ENCODE results near the gene CCDC188.
A peak's percentile ranks its signal among the peaks of the same experiment; 100 is the strongest.
"Not testable (repeated sequence)": the region's sequence is repeated elsewhere in the genome, so short reads cannot be mapped to it uniquely, and the experiment has no call there.

The CCDC188 gene

DNA sequence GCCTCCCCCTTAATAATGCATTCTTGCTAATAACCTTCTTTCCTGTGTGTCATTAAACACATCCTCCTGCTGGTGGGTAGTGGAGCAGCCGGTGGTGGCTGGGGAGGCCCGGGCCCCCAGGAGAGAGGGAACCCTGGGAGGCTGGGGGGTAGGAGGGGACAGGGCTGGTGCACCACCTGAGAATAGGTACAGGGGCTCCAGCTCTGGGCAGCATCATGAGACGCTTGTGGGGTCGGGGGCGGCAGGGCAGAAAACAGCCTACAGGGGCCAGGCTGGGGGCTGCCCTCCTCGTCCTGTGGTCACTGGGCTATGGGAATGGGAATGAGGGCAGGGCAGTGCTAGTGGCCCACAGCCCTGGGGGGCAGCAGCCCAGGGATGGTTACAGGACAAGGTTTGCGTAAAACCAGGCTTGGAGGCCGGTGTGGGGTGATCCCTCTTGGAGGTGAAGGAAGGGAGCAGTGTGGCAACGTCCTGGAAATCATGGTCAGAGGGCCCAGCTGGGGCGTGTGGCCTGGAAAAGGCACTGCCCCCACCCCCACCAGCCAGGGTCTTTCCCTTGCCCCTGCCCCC, 18.5 kb upstream of the CCDC188 start:
- DNase-seq, result no peak

DNA sequence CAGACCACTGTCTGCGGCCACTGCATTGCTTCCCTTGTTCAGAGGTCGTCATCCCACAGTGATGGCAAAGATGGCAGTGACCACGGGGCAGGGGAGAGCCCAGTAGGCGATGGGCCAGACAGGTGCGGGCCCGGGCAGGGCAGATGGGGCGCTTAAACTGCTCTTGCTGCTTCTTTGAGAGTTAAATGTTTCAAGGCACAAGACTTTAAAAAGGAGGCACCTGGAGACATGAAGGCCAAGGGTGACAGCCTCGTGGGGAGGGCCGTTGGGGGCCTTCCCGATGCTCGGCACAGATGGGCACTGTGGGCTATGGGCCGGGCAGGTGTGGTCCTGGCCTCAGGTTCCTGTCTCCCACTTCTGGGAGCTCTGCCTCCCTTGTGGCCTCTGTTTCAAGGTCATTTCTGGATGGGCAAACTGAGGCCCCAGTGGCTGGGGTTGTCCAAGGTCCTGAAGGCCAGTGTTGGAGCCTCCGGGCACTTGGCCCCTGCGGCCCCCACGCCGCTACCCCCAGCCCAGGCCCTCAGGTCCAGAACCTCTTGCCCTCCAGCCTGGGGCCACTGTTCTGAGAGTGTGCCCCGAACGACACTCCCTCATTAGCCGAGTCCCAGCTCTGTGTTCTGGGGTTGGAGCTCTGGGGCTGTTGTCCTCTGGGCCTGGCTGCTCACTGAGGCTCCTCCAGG, 16.9 kb upstream of the CCDC188 start:
- no peak for DNase-seq

DNA sequence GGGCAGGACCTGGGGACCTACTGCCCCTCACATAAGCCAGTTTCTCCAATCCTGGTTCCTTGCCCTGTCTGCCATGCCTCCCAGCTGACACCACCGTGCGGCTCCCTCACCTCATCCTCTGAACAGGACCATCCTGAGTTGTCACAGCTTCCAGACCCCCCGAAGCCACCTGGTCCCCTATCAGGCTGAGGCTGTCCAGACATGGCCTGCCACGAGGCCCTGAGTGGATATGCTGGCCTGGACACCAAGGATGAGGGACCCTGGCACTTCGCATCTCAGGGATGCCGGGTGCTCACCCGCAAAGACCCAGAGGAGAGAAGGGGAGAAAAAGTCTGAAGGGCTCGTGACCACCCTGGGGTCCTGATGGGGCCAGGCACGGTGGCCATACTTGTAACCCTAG, 15.8 kb upstream of the CCDC188 start:
- no peak for DNase-seq

DNA sequence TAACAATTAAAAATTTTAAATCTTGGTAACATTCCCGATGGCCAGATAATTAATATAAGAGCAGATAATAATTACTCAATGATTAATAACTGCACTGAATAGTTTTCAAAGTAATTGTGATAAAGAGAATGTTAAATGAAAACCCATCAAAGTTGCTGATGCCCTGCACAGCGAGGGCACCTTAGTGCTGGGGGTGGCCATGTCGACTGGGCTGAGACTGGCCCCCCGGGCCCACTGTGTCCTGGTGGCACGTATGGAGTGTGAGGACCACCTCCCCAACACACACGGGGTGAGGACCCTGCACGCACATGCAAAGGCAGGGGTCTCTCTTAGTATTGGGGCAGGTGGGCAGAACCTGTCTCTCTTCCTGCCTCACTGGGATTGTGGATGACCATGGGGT, 15.1 kb upstream of the CCDC188 start:
- DNase-seq, result no peak

DNA sequence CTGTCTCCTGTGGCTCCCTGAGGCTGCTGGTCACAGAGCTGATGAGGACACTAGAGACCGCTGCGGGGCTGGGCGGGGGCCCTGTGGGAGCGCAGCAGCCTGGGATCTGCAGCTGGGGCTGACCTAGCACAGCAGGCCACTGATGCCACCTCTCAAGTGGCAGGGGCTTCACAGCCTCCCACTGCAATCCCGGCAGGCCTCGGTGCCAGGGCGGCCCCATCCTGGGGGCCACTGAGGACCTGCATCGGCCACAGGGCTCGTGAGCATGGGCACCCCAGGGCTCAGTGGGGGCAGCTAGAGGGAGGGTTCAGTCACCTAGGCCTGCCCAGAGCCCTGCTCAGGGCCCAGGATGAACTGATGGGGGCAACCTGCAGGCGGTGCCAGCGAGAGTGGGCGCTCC, 14.6 kb upstream of the CCDC188 start:
- no peak for DNase-seq

DNA sequence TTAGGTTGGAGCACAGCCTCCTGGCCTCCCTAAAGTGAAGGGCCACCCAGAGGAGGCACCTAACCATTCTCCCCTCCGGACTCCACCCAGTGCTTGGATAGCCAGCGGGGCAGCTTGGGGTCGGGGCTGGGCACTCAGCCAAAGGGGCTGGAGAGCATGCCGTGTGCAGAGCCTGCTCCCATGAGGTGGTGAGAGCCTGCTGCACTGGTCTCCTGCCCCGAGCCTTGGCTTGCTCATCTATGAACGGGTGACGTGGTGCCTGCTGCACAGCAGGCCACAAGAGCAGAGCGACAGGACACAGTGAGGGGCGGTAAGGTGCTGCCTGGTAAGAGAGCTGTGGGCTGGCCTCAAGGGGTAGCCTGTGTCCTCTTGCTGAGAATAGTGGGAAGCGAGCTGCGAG, 14.0 kb upstream of the CCDC188 start:
- no peak for DNase-seq

DNA sequence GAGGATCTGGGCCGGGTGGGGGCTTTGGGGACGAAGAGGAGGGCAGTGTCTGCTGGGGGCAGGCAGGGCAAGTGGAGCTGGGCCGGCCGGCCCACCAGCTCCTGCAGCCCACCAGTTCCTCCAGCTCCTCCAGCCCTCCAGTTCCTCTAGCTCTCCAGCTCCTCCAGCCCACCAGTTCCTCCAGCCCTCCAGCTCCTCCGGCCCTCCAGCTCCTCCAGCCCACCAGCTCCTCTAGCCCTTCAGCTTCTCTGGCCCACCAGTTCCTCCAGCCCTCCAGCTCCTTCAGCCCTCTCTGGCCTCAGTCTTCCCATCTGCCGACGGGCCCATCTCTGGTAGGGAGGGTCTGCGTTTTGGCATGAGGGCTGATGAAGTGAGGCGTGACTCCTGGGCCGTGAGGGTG, 9.2 kb upstream of the CCDC188 start:
- DNase-seq, result no peak

DNA sequence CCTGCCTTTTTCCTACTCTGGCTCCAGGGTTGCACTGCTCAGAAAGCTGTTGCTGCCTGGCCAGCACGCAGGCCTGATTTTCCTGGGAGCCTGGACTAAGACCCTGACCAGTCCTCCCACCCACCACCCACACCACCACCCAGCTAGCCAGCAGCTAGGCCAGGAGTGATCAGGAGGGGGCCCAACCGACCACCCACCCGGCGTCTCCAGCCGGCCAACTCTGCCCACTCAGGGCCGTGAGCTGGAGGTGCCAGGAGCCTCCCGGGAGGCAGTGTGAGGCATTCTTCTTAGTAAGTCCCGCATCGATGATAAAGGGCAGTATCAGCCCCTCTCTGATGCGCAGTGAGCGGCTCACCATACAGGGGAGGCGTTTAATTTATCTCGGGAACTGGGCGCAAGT, 8.7 kb upstream of the CCDC188 start:
- not testable (repeated sequence) for DNase-seq

DNA sequence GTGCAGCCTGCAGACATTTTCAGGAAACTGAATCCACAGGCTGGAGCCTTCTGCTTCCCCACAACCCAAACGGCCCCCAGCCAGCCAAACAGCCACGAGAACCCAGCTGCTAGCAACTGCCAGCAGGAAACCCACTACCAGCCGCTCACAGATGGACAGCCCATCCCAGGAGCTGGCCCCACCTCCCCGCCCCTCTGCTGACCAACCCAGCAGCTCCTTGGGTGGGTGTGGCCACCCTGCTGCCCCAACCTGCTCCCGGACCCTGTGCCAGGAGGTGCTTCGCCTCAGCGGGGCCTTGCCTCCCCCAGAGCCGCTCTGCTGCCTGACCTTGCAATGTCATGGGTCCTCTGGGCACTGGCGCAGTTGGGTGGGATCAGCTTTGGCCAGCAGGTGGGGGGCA, 8.2 kb upstream of the CCDC188 start:
- DNase-seq, result peak; percentile 35

DNA sequence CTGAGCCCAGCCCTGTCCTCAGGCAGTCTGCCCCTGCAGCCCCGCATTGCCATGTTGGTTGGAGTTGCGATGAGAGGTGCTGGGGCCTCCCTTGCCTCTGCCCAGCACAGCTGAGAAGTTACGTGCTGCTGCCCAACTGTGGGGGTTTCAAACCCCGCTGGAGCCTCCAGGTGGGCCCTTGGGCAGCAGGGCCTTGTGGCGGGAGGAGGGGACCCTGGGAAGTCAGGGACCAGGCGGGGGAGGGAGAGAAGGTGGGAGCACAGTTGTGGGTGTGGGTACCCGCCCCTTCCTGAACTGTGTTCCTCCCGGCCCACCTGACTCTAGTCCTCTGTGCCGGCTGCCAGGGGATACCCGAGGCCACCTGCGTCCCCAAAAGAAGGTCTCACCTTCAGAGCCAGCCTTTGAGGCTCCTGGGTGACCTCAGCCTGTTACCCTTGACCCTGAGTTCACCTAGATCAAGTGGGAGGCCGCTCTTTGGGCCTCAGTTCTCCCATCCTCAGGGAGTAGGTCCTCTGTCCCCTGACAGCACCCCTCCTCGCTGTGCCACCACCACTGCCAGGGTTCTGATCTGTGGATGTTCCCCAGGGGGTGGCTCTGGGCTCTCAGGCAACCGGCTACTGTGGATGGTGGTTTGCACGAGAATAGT, 7.7 kb upstream of the CCDC188 start:
- no peak for DNase-seq

DNA sequence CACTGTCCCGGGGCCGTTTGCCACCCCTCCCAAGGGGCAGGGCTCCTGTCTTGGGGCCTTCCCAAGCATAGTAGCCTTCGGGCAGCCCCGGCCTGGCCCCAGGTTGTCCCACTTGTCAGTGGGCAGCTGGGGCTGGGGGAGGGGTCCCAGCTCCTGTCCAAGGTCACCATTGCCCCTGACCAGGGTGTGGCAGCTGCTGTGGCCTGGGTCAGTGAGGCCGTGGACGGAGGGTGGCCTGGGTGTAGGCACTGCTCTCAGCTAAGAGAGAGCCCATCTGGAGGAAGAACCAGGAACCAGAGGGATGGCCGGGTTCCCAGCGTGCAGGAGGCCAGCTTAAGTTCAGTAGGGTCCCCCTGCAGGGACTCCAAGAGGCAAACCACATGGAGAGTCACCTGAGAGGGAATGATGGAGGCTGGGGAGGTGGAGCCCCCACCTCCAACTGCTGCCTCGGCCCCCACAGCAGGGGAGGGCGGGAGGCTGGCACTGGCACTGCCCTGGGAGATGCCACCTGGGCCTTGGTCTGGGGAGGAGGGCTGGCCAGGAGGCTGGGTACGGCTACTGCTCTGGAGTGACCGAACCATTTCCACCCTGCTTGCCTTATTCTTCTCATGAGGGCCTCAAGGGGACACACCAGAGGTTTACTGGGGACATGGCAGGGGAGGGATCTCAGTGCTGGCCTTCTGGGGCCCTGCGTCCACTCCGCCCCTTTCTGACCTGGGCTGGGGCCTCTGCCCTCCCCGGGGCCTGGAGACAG, 6.8 kb upstream of the CCDC188 start:
- no peak for DNase-seq

DNA sequence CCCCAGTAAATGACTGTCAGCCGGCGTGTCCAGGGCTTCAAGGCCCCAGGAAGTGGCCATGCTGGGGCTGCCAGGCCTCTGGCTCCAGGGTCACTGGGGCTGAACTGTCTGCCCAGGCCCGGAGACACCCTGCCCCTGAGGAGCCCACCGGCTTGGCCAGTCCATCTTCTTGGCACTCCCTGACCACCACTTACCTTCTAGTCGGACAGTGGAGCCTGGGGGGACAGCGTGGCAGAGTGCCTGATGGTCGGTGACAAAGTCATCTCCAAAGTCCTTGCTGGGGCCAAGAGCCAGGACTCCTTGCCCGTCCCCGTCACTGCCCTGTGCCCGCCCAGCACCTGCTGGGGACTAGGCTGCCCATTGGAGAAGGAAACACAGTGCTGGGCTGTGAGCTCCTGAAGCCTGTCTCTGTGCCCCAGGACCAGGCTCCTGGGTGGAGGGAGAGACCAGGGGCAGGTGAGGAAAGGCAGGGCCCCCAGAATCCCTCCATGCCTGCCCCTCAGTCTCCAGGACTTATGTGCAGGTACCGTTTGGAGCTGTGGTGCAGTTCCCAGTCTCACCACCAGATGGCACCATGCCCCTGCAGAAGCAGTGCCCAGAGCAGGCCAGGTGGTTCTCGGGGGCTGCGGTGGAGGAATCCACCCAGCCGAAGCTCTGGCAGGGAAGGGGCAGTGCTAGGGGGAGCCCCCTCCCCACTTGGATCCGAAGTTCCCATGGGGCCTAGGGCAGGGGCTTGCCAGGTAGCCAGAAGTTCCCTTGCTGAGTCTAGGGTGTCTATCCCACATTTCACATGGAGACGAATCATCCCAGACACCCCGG, 6.0 kb upstream of the CCDC188 start:
- DNase-seq, result peak; percentile 56

DNA sequence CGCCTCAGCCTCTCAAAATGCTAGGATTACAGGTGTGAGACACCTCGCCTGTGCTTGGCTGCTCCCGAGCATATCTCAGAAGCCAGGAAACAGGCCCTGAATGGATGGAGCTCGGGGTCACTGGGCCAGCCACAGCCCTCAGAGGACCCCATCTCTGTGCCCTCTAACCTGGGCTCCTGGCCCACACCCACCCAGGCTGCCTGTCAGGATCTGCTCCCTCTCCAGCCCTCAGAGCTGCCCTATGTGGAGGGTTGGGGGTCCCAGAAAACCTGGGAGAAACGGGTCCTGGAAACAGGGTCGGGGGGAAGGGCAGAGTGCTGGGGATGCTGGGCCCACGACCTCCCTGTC, 5.2 kb upstream of the CCDC188 start:
- DNase-seq, result no peak

DNA sequence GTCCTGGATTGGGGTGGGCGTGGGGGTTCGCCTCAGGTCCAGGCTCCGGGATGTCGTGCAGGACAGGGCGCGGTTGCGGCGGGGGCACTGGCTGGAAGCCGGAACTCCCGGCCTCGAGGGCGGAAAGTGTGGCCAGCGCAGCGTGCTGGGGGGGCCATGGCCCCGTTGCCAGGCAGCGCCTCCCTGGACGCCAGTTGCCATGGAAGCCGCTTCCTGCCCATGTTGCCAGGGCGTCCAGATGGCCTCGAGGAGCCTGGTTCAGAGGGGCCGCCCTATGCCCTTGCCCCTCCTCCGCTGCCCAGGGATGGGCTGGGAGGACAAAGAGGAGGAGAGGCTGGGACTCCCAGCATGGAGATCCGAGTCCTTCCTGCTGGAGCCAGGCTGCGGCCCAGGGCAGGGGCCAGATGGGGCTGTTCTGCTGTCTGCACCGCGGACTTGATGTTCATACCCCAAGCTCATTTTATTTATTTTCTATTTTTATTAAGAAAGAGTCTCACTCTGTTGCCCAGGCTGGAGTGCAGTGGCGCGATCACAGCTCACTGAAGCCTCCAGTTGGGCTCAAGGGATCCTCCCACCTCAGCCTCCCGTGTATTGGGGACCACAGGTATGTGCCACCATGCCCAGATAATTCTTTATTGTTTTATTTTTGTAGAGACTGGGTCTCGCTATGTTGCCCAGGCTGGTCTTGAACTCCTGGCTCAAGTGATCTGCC, 4.6 kb upstream of the CCDC188 start:
- peak; percentile 80 for DNase-seq

DNA sequence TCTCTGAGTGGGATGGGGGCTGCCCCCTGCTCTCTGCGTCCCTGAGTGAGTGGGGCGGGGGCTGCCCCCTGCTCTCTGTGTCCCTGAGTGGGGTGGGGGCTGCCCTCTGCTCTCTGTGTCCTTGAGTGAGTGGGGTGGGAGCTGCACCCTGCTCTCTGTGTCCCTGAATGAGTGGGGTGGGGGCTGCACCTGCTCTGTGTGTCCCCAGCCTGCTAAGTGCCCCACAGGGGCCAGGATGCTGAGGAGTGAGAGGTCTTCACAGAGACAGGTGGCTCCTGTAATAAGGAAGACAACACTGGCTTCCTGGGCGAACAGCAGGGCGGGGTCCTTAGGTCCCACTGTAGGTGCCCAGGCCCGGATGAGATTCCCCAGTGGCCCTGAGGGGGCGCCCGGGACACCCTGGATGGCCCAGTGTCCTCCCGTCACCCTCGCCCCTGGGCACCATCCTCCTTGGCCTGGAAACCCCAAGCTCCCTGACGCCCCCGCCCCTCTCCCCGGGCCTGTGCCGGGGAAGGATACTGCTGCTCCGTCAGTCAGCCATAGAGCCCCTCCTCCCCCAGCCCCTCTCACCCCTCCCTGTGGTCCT, 3.8 kb upstream of the CCDC188 start:
- no peak for DNase-seq

DNA sequence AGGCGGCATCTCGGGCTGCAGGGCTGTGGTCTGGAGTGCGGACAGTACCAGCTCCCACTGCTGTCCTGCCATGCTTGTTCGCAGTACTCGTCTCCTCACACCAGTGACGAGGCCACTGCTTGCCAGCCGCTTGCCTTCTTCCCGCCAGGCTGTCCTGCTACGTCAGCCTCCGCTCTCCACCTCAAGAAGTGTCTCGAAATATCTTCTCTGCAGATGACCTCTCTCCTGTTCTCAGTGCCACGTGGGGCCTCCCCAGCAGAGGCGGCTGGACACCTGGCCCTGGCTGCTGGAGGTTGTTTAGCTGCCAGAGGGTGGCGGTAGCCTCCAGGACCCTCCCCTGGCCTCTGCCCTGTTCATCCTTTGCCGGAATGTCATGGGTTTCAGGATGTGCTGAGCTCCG, 3.1 kb upstream of the CCDC188 start:
- no peak for DNase-seq

DNA sequence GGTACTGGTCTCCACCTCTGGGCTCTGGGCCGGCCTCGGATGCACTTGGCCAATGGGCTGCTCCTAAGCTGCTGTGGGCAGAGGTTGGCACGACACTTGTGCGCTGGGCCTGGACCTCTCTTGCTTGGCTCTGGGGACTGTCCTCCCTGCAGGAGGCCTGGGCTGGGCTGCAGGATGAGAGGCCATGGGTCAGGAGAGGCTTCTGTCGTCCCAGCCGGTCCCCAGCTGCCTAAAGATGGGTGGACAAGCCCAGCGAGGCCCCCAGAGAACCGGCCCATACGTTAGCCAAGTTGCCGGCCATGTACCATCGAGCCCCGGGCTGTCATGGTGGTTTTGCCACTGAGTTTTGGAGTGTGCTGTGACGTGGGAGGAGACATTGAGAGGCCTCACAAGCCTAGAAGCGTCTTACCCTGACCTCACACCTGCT, 1.6 kb upstream of the CCDC188 start:
- no peak for DNase-seq

DNA sequence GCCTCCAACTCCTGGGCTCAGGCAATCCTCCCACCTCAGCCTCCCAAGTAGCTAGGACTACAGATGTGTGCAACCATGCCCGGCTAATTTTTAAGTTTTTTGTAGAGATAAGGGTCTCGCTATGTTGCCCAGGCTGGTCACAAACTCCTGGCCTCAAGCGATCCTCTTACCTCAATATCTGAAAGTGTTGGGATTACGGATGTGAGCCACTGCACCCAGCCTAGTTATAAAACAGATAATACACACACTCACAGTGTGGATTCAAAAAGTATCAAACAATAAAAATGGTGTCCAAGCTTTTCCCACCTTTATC, 377 bp upstream of the CCDC188 start:
- no peak for DNase-seq

DNA sequence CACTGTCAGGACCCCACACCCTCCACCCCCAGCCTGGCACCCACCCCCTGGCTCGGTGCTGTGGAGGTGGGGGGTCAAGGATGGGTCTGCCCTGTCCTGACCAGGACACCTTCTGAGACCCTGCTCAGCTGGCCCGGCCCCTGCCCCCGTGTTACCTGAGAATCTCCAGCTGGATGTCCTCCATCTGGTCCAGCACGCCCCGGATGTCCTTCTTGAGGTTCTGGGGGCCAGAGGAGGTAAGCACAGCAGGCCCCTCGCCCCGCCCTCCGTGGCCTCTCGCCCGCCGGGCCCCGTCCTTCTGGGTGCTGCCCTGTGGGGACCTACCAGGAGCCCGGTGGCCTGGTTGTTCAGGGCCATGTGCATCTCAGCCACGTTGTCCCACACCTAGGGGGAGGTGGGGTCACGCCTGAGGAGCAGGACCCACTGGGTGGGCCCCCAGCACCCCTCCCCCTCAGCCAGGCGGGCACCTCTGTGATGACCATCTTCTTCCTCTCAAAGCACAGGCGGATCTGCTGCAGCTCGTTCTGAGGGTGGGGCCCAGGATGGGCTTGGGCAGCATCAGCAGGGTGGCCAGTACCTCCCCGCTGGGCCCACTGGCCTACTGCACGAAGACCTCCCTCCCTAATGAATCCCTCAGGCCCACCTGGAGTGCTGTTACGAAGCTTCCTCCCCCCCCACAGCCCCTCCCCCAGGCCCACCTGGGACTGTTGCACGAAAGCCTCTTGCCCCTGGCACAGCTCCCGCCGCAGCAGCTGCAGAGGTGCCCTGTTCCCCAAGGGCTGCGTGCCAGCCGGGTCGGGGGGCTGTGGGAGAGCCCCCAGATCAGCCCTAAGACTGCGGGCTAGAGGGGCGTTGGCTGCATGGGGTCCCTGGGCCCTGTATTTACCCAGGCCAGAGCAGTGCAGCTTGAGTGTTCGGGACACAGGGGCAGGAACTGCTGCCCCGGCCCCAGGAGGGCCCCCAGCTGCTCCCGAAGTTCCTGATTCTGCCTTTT, 1.3 kb downstream of the CCDC188 start:
- DNase-seq, result no peak

DNA sequence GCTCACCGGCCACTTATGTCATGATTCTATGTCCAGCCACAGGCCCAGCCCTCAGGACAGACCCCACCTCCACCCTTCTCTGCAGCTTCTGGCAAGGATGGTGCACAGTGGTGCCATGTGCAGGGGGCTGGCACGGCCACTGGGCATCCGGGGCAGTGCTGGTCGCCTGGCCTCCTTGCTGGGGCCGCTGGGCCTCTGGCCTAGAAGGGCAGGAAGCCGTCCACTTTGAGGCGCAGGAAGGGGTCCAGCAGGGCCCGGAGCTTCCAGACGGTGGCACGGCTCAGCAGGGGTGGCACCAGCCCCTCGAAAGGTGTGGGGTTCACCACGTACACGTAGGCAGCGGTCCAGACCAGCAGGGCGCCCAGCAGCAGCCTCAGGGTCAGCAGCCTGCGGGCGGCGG, 2.4 kb downstream of the CCDC188 start:
- no peak for DNase-seq

Data from NCI-H1694 (cell line).